WTC11 (cell line): ENCODE results near the gene VSIR.

ENCODE experiments used
- ESRRA ChIP-seq: sonication (generic); formaldehyde crosslinking; IDR thresholded peaks from 2 replicates; pipeline ENCODE4 v1.8.1; 2022; ENCODE audit warnings: mild to moderate bottlenecking, missing genetic modification reagents, borderline replicate concordance
- JUN ChIP-seq: sonication (generic); formaldehyde crosslinking; IDR thresholded peaks from 2 replicates; pipeline ENCODE4 v1.8.0; 2023; ENCODE audit warnings: mild to moderate bottlenecking, missing genetic modification reagents
- NFYB ChIP-seq: sonication (generic); formaldehyde crosslinking; conservative IDR thresholded peaks from 2 replicates; pipeline ENCODE4 v1.8.0; 2022; ENCODE audit warnings: low read depth, missing genetic modification reagents
- ZNF121 ChIP-seq: sonication (generic); formaldehyde crosslinking; IDR thresholded peaks from 2 replicates; pipeline ENCODE4 v1.8.0; 2023; ENCODE audit warnings: missing genetic modification reagents
- ZNF232 ChIP-seq: sonication (generic); formaldehyde crosslinking; IDR thresholded peaks from 2 replicates; pipeline ENCODE4 v1.8.0; 2022; ENCODE audit warnings: mild to moderate bottlenecking, missing genetic modification reagents
- TF ChIP-seq, protein P1 (sequence below): sonication (generic); formaldehyde crosslinking; conservative IDR thresholded peaks from 2 replicates; pipeline ENCODE4 v1.8.1; 2022; ENCODE audit warnings: mild to moderate bottlenecking, missing genetic modification reagents
- TF ChIP-seq, protein P2 (sequence below): sonication (generic); formaldehyde crosslinking; IDR thresholded peaks from 2 replicates; pipeline ENCODE4 v1.8.1; 2022; ENCODE audit warnings: mild to moderate bottlenecking, moderate library complexity, missing genetic modification reagents
- TF ChIP-seq, protein P3 (sequence below): sonication (generic); formaldehyde crosslinking; IDR thresholded peaks from 2 replicates; pipeline ENCODE4 v1.8.1; 2022; ENCODE audit warnings: low read depth, mild to moderate bottlenecking, moderate library complexity, missing genetic modification reagents, borderline replicate concordance
- TF ChIP-seq, protein P4 (sequence below): sonication (generic); formaldehyde crosslinking; IDR thresholded peaks from 2 replicates; pipeline ENCODE4 v1.8.0; 2022; ENCODE audit warnings: mild to moderate bottlenecking, missing genetic modification reagents
- TF ChIP-seq, protein P5 (sequence below): fragments of 200-600 bp; IDR thresholded peaks from 2 replicates; pipeline ENCODE4 v1.8.0; 2022; ENCODE audit warnings: antibody characterized with exemption
- TF ChIP-seq, protein P6 (sequence below): sonication (generic); formaldehyde crosslinking; IDR thresholded peaks from 2 replicates; pipeline ENCODE4 v1.8.1; 2023; ENCODE audit warnings: mild to moderate bottlenecking, missing genetic modification reagents, moderate library complexity
- TF ChIP-seq, protein P7 (sequence below): sonication (generic); formaldehyde crosslinking; IDR thresholded peaks from 2 replicates; pipeline ENCODE4 v1.8.0; 2022; ENCODE audit warnings: mild to moderate bottlenecking, missing genetic modification reagents

DNA sequence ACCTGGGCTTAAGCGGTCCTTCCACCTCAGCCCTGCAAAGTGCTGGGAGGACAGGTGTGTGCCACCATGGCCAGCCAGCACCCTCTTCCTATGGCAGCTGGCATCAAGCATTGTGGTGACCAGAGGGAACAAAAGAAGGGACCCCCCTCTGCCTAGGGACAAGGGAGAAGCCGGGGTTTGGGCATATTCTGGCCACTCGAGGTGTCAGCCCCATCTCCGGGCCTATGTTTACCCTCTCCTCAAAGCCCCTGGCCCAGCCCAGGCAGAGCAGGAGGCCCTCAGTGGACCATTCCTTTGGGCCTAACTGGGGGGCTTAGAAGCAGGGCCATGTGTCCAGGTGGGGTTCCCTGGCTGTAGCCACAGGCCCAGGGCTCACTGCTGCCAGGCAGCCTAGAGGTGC lies 23.9 kb downstream of the VSIR start:
- TF ChIP-seq, protein P1, sequence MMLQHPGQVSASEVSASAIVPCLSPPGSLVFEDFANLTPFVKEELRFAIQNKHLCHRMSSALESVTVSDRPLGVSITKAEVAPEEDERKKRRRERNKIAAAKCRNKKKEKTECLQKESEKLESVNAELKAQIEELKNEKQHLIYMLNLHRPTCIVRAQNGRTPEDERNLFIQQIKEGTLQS (CRISPR knock-in tag), result no peak
- TF ChIP-seq, protein P2, sequence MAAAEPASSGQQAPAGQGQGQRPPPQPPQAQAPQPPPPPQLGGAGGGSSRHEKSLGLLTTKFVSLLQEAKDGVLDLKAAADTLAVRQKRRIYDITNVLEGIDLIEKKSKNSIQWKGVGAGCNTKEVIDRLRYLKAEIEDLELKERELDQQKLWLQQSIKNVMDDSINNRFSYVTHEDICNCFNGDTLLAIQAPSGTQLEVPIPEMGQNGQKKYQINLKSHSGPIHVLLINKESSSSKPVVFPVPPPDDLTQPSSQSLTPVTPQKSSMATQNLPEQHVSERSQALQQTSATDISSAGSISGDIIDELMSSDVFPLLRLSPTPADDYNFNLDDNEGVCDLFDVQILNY (CRISPR knock-in tag), result no peak
- TF ChIP-seq ESRRA (CRISPR knock-in tag) (no peak), ZNF121 (no peak), ZNF232 (CRISPR knock-in tag) (no peak), JUN (CRISPR knock-in tag) (no peak), NFYB (no peak)
- TF ChIP-seq, protein P3, sequence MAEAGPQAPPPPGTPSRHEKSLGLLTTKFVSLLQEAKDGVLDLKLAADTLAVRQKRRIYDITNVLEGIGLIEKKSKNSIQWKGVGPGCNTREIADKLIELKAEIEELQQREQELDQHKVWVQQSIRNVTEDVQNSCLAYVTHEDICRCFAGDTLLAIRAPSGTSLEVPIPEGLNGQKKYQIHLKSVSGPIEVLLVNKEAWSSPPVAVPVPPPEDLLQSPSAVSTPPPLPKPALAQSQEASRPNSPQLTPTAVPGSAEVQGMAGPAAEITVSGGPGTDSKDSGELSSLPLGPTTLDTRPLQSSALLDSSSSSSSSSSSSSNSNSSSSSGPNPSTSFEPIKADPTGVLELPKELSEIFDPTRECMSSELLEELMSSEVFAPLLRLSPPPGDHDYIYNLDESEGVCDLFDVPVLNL (CRISPR knock-in tag), result no peak
- TF ChIP-seq, protein P4, sequence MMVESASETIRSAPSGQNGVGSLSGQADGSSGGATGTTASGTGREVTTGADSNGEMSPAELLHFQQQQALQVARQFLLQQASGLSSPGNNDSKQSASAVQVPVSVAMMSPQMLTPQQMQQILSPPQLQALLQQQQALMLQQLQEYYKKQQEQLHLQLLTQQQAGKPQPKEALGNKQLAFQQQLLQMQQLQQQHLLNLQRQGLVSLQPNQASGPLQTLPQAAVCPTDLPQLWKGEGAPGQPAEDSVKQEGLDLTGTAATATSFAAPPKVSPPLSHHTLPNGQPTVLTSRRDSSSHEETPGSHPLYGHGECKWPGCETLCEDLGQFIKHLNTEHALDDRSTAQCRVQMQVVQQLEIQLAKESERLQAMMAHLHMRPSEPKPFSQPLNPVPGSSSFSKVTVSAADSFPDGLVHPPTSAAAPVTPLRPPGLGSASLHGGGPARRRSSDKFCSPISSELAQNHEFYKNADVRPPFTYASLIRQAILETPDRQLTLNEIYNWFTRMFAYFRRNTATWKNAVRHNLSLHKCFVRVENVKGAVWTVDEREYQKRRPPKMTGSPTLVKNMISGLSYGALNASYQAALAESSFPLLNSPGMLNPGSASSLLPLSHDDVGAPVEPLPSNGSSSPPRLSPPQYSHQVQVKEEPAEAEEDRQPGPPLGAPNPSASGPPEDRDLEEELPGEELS, result no peak
- TF ChIP-seq, protein P5, sequence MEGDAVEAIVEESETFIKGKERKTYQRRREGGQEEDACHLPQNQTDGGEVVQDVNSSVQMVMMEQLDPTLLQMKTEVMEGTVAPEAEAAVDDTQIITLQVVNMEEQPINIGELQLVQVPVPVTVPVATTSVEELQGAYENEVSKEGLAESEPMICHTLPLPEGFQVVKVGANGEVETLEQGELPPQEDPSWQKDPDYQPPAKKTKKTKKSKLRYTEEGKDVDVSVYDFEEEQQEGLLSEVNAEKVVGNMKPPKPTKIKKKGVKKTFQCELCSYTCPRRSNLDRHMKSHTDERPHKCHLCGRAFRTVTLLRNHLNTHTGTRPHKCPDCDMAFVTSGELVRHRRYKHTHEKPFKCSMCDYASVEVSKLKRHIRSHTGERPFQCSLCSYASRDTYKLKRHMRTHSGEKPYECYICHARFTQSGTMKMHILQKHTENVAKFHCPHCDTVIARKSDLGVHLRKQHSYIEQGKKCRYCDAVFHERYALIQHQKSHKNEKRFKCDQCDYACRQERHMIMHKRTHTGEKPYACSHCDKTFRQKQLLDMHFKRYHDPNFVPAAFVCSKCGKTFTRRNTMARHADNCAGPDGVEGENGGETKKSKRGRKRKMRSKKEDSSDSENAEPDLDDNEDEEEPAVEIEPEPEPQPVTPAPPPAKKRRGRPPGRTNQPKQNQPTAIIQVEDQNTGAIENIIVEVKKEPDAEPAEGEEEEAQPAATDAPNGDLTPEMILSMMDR, result no peak
- TF ChIP-seq, protein P6, sequence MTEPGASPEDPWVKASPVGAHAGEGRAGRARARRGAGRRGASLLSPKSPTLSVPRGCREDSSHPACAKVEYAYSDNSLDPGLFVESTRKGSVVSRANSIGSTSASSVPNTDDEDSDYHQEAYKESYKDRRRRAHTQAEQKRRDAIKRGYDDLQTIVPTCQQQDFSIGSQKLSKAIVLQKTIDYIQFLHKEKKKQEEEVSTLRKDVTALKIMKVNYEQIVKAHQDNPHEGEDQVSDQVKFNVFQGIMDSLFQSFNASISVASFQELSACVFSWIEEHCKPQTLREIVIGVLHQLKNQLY (CRISPR knock-in tag), result no peak
- TF ChIP-seq, protein P7, sequence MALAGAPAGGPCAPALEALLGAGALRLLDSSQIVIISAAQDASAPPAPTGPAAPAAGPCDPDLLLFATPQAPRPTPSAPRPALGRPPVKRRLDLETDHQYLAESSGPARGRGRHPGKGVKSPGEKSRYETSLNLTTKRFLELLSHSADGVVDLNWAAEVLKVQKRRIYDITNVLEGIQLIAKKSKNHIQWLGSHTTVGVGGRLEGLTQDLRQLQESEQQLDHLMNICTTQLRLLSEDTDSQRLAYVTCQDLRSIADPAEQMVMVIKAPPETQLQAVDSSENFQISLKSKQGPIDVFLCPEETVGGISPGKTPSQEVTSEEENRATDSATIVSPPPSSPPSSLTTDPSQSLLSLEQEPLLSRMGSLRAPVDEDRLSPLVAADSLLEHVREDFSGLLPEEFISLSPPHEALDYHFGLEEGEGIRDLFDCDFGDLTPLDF (CRISPR knock-in tag), result no peak
